ENCODE data around the gene CYP46A1. TPM values are rescaled to one million over a fixed set of nuclear protein-coding genes. Genes with fewer than 3 reads are reported as not detected.
"Not testable (repeated sequence)": the region's sequence is repeated elsewhere in the genome, so short reads cannot be mapped to it uniquely, and the experiment has no call there.

CYP46A1 gene
- total RNA-seq, 1 donor from 2014 or later, result 2.2 TPM

GRCh38 chr14:99755629-99756603, 71.8 kb downstream of the CYP46A1 start:
- peak; percentile 79 for DNase-seq (ENCODE audit: low spot score)

GRCh38 chr14:99756796-99757195, 72.7 kb downstream of the CYP46A1 start:
- DNase-seq (ENCODE audit: low spot score), result no peak

- no peak for DNase-seq (ENCODE audit: low spot score)
Measured at GRCh38 chr14:99757331-99758070, 73.4 kb downstream of the CYP46A1 start.

GRCh38 chr14:99758121-99758821, 74.2 kb downstream of the CYP46A1 start:
- no peak for DNase-seq (ENCODE audit: low spot score)

- DNase-seq (ENCODE audit: low spot score), result no peak
Measured at GRCh38 chr14:99758872-99759545, 74.9 kb downstream of the CYP46A1 start.

GRCh38 chr14:99759546-99759925, 75.4 kb downstream of the CYP46A1 start:
- DNase-seq (ENCODE audit: low spot score), result no peak

GRCh38 chr14:99760817-99761216, 76.7 kb downstream of the CYP46A1 start:
- DNase-seq (ENCODE audit: low spot score), result no peak

- DNase-seq (ENCODE audit: low spot score), result not testable (repeated sequence)
Measured at GRCh38 chr14:99762911-99763310, 78.8 kb downstream of the CYP46A1 start.

- no peak for DNase-seq (ENCODE audit: low spot score)
Measured at GRCh38 chr14:99763527-99764221, 79.6 kb downstream of the CYP46A1 start.

- DNase-seq (ENCODE audit: low spot score), result no peak
Measured at GRCh38 chr14:99764222-99764706, 80.2 kb downstream of the CYP46A1 start.

- DNase-seq (ENCODE audit: low spot score), result no peak
Measured at GRCh38 chr14:99768381-99768780, 84.3 kb downstream of the CYP46A1 start.

- DNase-seq (ENCODE audit: low spot score), result no peak
Measured at GRCh38 chr14:99769123-99769522, 85.0 kb downstream of the CYP46A1 start.

GRCh38 chr14:99769799-99770198, 85.7 kb downstream of the CYP46A1 start:
- no peak for DNase-seq (ENCODE audit: low spot score)

GRCh38 chr14:99772371-99773283, 88.5 kb downstream of the CYP46A1 start:
- no peak for DNase-seq (ENCODE audit: low spot score)

- DNase-seq (ENCODE audit: low spot score), result no peak
Measured at GRCh38 chr14:99773521-99774497, 89.7 kb downstream of the CYP46A1 start.

- no peak for DNase-seq (ENCODE audit: low spot score)
Measured at GRCh38 chr14:99774556-99775307, 90.6 kb downstream of the CYP46A1 start.

GRCh38 chr14:99775351-99775750, 91.3 kb downstream of the CYP46A1 start:
- no peak for DNase-seq (ENCODE audit: low spot score)

Data from ureter (tissue), 1 donor.